HG02981 (cell line): ENCODE results near the gene CLPTM1.
A peak's percentile ranks its signal among the peaks of the same experiment; 100 is the strongest.
"Not testable (repeated sequence)": the region's sequence is repeated elsewhere in the genome, so short reads cannot be mapped to it uniquely, and the experiment has no call there.

ENCODE experiments used
- ATAC-seq: cut with Tn5 transposase; IDR thresholded peaks from one replicate; pipeline ENCODE4 v1.9.1; 2021; ENCODE audit warnings: mild to moderate bottlenecking, moderate library complexity; ENCODE audit not compliant: unreplicated experiment

CLPTM1 gene

GRCh38 chr19:44942067-44942571, 13.1 kb upstream of the CLPTM1 start, which contains the start of gene APOC4:
APOC4 (plus strand) TSS chr19:44942237; CDS start chr19:44942278, 41 bp downstream.
- no peak for ATAC-seq

- ATAC-seq: peak; percentile 53
These were observed 11.4 kb upstream of the CLPTM1 start for GRCh38 chr19:44943801-44944249.

- no peak for ATAC-seq
These were observed 8.1 kb upstream of the CLPTM1 start for GRCh38 chr19:44947041-44947581.

GRCh38 chr19:44948237-44948636, 6.9 kb upstream of the CLPTM1 start:
- ATAC-seq: no peak

- no peak for ATAC-seq
These were observed 6.3 kb upstream of the CLPTM1 start for GRCh38 chr19:44948763-44949374.

- ATAC-seq: no peak
These were observed 5.6 kb upstream of the CLPTM1 start for GRCh38 chr19:44949550-44949949.

GRCh38 chr19:44951179-44952159, 3.7 kb upstream of the CLPTM1 start:
- no peak for ATAC-seq

GRCh38 chr19:44954278-44954648, 917 bp upstream of the CLPTM1 start:
- ATAC-seq: peak; percentile 9

- no peak for ATAC-seq
These were observed 592 bp downstream of the CLPTM1 start for GRCh38 chr19:44955505-44956439.

- ATAC-seq: no peak
These were observed 2.3 kb downstream of the CLPTM1 start for GRCh38 chr19:44957526-44957925.

GRCh38 chr19:44958090-44958489, 2.9 kb downstream of the CLPTM1 start:
- no peak for ATAC-seq

- ATAC-seq: no peak
These were observed 4.5 kb downstream of the CLPTM1 start for GRCh38 chr19:44959691-44960090.

GRCh38 chr19:44960906-44961728, 5.9 kb downstream of the CLPTM1 start:
- no peak for ATAC-seq

- ATAC-seq: no peak
These were observed 6.6 kb downstream of the CLPTM1 start for GRCh38 chr19:44961821-44962220.

GRCh38 chr19:44968118-44968517, 12.9 kb downstream of the CLPTM1 start:
- no peak for ATAC-seq

- no peak for ATAC-seq
These were observed 13.5 kb downstream of the CLPTM1 start for GRCh38 chr19:44968670-44969069.

- no peak for ATAC-seq
These were observed 14.3 kb downstream of the CLPTM1 start for GRCh38 chr19:44969437-44969836.

- ATAC-seq: not testable (repeated sequence)
These were observed 16.3 kb downstream of the CLPTM1 start for GRCh38 chr19:44971451-44971850.

- ATAC-seq: no peak
These were observed 17.6 kb downstream of the CLPTM1 start for GRCh38 chr19:44972802-44973201.
